HepG2 (cell line): ENCODE data around the gene CUL9. TPM values are rescaled to one million over a fixed set of nuclear protein-coding genes. Genes with fewer than 3 reads are reported as not detected.

ENCODE experiments used
- DMAP1 ChIP-seq: IDR thresholded peaks from 2 replicates; pipeline ENCODE4 v1.6.1; 2016
- FLYWCH1 ChIP-seq: sonication (generic); formaldehyde crosslinking; IDR thresholded peaks from 2 replicates; pipeline ENCODE4 v1.8.1; 2023; ENCODE audit warnings: mild to moderate bottlenecking, missing genetic modification reagents
- JUN ChIP-seq: sonication (generic); formaldehyde crosslinking; IDR thresholded peaks from 2 replicates; pipeline ENCODE4 v1.4.0; 2020; ENCODE audit warnings: mild to moderate bottlenecking, missing genetic modification reagents
- PAXIP1 ChIP-seq: sonication (generic); formaldehyde crosslinking; conservative IDR thresholded peaks from 2 replicates; pipeline ENCODE4 v1.4.0; 2020; ENCODE audit warnings: mild to moderate bottlenecking, missing genetic modification reagents, moderate library complexity
- RBFOX2 ChIP-seq: fragments of 200-400 bp; formaldehyde crosslinking; IDR thresholded peaks from 2 replicates; pipeline ENCODE4 v1.6.1; 2017; ENCODE audit warnings: low read depth, mild to moderate bottlenecking, low read length
- REPIN1 ChIP-seq: sonication (generic); formaldehyde crosslinking; IDR thresholded peaks from 2 replicates; pipeline ENCODE4 v1.8.0; 2022; ENCODE audit warnings: missing genetic modification reagents, low read depth, mild to moderate bottlenecking, borderline replicate concordance
- RXRB ChIP-seq: IDR thresholded peaks from 2 replicates; pipeline ENCODE4 v1.6.1; 2016; ENCODE audit warnings: borderline replicate concordance, missing genetic modification reagents, missing compliant biosample characterization
- THAP11 ChIP-seq: IDR thresholded peaks from 2 replicates; pipeline ENCODE4 v1.6.1; 2016; ENCODE audit warnings: missing biosample characterization, missing genetic modification reagents
- ZNF138 ChIP-seq: sonication (generic); formaldehyde crosslinking; IDR thresholded peaks from 2 replicates; pipeline ENCODE4 v1.5.0; 2020; ENCODE audit warnings: mild to moderate bottlenecking, low read depth, missing genetic modification reagents
- ZNF280B ChIP-seq: sonication (generic); formaldehyde crosslinking; IDR thresholded peaks from 2 replicates; pipeline ENCODE4 v1.5.0; 2020; ENCODE audit warnings: missing genetic modification reagents, mild to moderate bottlenecking, borderline replicate concordance
- ZNF280D ChIP-seq: sonication (generic); formaldehyde crosslinking; IDR thresholded peaks from 2 replicates; pipeline ENCODE4 v1.5.1; 2020; ENCODE audit warnings: mild to moderate bottlenecking, missing genetic modification reagents
- ZNF589 ChIP-seq: sonication (generic); formaldehyde crosslinking; conservative IDR thresholded peaks from 2 replicates; pipeline ENCODE4 v1.8.0; 2022; ENCODE audit warnings: mild to moderate bottlenecking, moderate library complexity, missing genetic modification reagents
- polyA plus RNA-seq, 8 experiments: library from polyadenylated mRNA; depleted of rRNA in 3 of 8; stranded (reverse) in 7 of 8; unstranded in 1 of 8; fragments of >200 nt; fragmentation: Illumina TruSeq in 4 of 8; extraction: Trizol in 4 of 8; gene quantifications; 2 replicates each; pipeline versions ENCODE4 v1.2.1 to v1.2.3, GENCODE V29; 2011 to 2016; ENCODE audit warnings: low read depth in 4 of 8, missing spikeins in 1 of 8, mixed read lengths in 1 of 8; ENCODE audit not compliant: insufficient read depth in 1 of 8
- total RNA-seq, 5 experiments: library from RNA; depleted of rRNA; stranded (reverse); fragments of >200 nt; fragmentation: Illumina TruSeq; extraction: Trizol; gene quantifications; 2 replicates each; pipeline ENCODE4 v1.2.3, GENCODE V29; 2016; ENCODE audit warnings: low read depth in 1 of 5
- TF ChIP-seq, protein P1 (sequence below): sonication (generic); formaldehyde crosslinking; IDR thresholded peaks from 2 replicates; pipeline ENCODE4 v1.5.1; 2020; ENCODE audit warnings: missing genetic modification reagents, mild to moderate bottlenecking, borderline replicate concordance
- TF ChIP-seq, protein P2 (sequence below): sonication (generic); formaldehyde crosslinking; IDR thresholded peaks from 2 replicates; pipeline ENCODE4 v1.4.0; 2020; ENCODE audit warnings: missing genetic modification reagents, borderline replicate concordance

The CUL9 gene
- total and polyA plus RNA-seq, 2 of the 13 experiments (the other 11 are each of a cell fraction or from before 2014, with no cell fraction given) = 11.4 to 13.7 TPM

DNA sequence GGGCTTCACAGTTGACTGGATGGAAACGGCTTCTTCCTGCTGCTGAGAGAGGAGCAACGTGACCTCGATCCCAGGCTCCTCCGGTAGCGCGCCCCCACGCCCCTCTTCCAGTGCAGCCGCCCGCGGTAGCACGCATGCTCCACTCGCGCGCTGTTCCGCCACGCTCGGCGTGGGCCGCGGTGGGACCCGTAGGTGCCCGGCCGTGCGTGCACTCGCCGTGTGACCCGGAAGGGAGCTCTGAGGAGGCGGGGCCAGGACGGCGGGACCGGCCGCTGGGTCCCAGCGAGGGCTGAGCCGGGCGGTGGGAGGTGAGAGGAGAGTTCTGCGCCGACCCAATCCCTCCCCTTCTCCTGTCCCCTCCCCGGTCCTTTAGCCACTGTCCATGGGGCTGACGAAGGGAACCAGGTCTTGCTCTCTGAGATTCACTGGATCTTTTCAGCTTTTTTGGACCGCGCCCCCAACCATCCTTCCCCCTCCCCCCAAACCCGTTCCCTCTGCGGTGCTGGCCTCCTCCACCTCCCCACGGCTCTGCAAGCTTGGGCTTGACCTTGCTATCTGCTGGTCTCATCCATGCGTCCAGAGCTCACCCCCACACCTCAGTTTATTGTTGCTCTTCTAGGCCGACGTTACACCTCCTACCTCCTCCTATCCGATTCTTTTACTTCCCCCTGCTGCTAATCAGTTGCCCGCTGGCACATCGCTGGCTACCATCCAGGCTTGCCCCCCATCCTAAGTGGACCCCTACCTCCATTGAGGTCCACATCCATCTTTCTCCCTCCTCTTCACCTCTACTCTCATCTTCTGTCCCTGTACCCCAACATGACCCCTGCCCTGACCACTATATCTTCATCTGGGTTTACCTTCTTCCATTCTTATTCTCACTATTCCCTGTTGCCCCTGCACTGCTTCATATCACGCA lies at the start of gene CUL9 (continued):
- TF ChIP-seq PAXIP1 (CRISPR knock-in tag) = 0 out of 2 replicates have a peak, but pooled peaks have one; percentile 51
- TF ChIP-seq, protein P1, sequence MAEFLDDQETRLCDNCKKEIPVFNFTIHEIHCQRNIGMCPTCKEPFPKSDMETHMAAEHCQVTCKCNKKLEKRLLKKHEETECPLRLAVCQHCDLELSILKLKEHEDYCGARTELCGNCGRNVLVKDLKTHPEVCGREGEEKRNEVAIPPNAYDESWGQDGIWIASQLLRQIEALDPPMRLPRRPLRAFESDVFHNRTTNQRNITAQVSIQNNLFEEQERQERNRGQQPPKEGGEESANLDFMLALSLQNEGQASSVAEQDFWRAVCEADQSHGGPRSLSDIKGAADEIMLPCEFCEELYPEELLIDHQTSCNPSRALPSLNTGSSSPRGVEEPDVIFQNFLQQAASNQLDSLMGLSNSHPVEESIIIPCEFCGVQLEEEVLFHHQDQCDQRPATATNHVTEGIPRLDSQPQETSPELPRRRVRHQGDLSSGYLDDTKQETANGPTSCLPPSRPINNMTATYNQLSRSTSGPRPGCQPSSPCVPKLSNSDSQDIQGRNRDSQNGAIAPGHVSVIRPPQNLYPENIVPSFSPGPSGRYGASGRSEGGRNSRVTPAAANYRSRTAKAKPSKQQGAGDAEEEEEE (CRISPR knock-in tag) = no peak
- peak; percentile 80; the same call in 1 of the 2 replicates for TF ChIP-seq ZNF589 (CRISPR knock-in tag)
- peak; percentile 95 for TF ChIP-seq THAP11
- no peak for TF ChIP-seq FLYWCH1 (CRISPR knock-in tag)
- peak; percentile 85 for TF ChIP-seq ZNF280B
- peak; percentile 71; the same call in 1 of the 2 replicates for TF ChIP-seq JUN (CRISPR knock-in tag)
- peak; percentile 81 for TF ChIP-seq RXRB (CRISPR knock-in tag)
- TF ChIP-seq RBFOX2 = peak; percentile 95
- TF ChIP-seq ZNF280D = no peak
- TF ChIP-seq, protein P2, sequence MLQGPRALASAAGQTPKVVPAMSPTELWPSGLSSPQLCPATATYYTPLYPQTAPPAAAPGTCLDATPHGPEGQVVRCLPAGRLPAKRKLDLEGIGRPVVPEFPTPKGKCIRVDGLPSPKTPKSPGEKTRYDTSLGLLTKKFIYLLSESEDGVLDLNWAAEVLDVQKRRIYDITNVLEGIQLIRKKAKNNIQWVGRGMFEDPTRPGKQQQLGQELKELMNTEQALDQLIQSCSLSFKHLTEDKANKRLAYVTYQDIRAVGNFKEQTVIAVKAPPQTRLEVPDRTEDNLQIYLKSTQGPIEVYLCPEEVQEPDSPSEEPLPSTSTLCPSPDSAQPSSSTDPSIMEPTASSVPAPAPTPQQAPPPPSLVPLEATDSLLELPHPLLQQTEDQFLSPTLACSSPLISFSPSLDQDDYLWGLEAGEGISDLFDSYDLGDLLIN (CRISPR knock-in tag) = no peak
- peak; percentile 97 for TF ChIP-seq DMAP1 (CRISPR knock-in tag)
- peak; percentile 88 for TF ChIP-seq REPIN1 (CRISPR knock-in tag)
- peak; percentile 74; the same call in 1 of the 2 replicates for TF ChIP-seq ZNF138 (CRISPR knock-in tag)
